ENCODE data around the gene DAPK2.

DNA sequence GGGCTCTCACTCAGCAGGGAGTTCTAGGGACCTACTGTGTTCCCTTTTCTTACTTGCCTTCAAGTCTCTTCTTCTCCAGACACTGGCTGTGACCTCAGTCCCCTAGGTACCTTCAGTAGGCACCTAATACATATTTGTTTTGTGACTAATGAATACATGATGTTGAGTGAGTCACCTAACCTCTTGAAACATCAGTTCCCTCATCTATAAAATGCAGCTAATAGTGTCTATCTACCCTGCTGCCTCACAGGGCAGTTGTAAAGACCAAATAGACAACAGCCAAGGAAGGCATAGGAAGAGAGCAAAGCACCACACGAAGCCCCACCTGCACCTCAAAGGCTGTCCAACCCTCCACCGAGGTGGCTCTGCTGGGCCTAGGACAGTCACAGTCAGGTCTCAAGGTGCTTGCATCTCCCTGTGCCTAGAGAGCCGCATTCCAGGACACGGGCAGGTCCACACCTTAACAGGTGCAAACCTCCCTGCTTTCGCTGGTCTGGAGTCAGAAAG is 29.1 kb downstream of the DAPK2 start:
- TF ChIP-seq, protein P1, sequence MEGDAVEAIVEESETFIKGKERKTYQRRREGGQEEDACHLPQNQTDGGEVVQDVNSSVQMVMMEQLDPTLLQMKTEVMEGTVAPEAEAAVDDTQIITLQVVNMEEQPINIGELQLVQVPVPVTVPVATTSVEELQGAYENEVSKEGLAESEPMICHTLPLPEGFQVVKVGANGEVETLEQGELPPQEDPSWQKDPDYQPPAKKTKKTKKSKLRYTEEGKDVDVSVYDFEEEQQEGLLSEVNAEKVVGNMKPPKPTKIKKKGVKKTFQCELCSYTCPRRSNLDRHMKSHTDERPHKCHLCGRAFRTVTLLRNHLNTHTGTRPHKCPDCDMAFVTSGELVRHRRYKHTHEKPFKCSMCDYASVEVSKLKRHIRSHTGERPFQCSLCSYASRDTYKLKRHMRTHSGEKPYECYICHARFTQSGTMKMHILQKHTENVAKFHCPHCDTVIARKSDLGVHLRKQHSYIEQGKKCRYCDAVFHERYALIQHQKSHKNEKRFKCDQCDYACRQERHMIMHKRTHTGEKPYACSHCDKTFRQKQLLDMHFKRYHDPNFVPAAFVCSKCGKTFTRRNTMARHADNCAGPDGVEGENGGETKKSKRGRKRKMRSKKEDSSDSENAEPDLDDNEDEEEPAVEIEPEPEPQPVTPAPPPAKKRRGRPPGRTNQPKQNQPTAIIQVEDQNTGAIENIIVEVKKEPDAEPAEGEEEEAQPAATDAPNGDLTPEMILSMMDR (IDR thresholded peaks at IDR 0.05; ENCODE audit: borderline replicate concordance, extremely low read depth, low read length, poor library complexity, severe bottlenecking) = no peak
- no peak for TF ChIP-seq EZH2 (IDR thresholded peaks at IDR 0.05; ENCODE audit: borderline replicate concordance, low read depth, low read length, severe bottlenecking)
